Measurements from ENCODE around the gene LGALS7. TPM values are rescaled to one million over a fixed set of nuclear protein-coding genes. Genes with fewer than 3 reads are reported as not detected.
"Not testable (repeated sequence)": the region's sequence is repeated elsewhere in the genome, so short reads cannot be mapped to it uniquely, and the experiment has no call there.

The LGALS7 gene
- polyA plus RNA-seq, 1 donor from 2014 or later = not detected

GRCh38 chr19:38807374-38808098 is 34.2 kb upstream of the LGALS7 start:
- not testable (repeated sequence) for H3K4me3 Mint-ChIP-seq, H3K9me3 Mint-ChIP-seq, H3K27me3 Mint-ChIP-seq, H3K4me1 Mint-ChIP-seq, H3K36me3 Mint-ChIP-seq, H3K27ac Mint-ChIP-seq

- H3K4me1 Mint-ChIP-seq = peaks cover 5 to 8% (median 6%) of the 10 kb centered on the region in 3 donors
- no peak overlapping the region for H3K27ac Mint-ChIP-seq
- H3K9me3 Mint-ChIP-seq = no peaks in the 10 kb centered on the region
- H3K36me3 Mint-ChIP-seq = no peaks in the 10 kb centered on the region
- no peaks in the 10 kb centered on the region for H3K27me3 Mint-ChIP-seq
- H3K4me3 Mint-ChIP-seq = no peak overlapping the region
These were observed 33.1 kb upstream of the LGALS7 start for GRCh38 chr19:38806371-38806770.

GRCh38 chr19:38805180-38805579 is 31.9 kb upstream of the LGALS7 start:
- H3K36me3 Mint-ChIP-seq = no peaks in the 10 kb centered on the region
- H3K4me3 Mint-ChIP-seq = no peak overlapping the region
- H3K9me3 Mint-ChIP-seq = no peaks in the 10 kb centered on the region
- peaks cover 5 to 8% (median 6%) of the 10 kb centered on the region in 3 donors for H3K4me1 Mint-ChIP-seq
- H3K27me3 Mint-ChIP-seq = no peaks in the 10 kb centered on the region
- no peak overlapping the region for H3K27ac Mint-ChIP-seq

- H3K27ac Mint-ChIP-seq = no peak overlapping the region
- no peaks in the 10 kb centered on the region for H3K9me3 Mint-ChIP-seq
- H3K4me1 Mint-ChIP-seq = peaks cover 5 to 8% (median 6%) of the 10 kb centered on the region in 3 donors
- H3K36me3 Mint-ChIP-seq = peaks cover 2% of the 10 kb centered on the region
- H3K27me3 Mint-ChIP-seq = no peaks in the 10 kb centered on the region
- H3K4me3 Mint-ChIP-seq = no peak overlapping the region
These were observed 30.2 kb upstream of the LGALS7 start for GRCh38 chr19:38803543-38803942.

DNA sequence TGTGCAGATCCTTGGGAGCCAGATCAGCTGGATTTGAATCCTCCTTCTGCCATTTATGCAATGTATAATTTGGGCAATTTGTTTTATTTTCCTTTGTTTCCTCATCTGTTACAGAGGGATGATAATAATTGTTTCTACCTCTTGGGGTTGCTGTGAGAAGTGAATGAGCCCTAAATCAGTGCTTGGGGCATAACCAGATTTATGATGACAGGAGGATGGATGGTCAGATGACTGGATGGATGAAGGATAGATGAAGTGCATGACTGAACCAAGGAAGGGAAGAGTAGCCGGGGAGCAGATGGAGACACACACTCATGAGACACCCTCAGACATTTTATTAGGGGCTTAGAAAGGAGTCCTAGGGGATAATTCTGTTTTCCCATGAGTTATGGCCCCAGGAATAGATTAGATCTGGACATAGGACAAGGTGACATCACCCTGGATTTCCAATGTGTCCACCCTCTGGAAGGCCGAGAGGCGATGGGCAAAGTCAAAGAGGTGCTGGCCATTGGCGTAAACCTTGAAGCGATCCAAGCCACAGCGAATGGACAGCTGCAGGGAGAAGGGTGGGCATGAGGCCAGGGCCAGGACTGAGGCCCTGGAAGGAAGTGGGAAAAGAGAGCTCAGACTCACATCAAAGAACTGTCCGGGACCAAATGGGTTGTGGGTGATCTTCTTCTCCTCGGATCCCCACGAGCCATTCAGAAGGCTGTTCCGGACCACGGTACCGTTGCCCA is 28.2 kb upstream of the LGALS7 start:
- no peaks in the 10 kb centered on the region for H3K27me3 Mint-ChIP-seq
- peaks cover 0 to 3% (median 3%) of the 10 kb centered on the region in 3 donors for H3K4me1 Mint-ChIP-seq
- H3K27ac Mint-ChIP-seq = no peak overlapping the region
- no peaks in the 10 kb centered on the region for H3K9me3 Mint-ChIP-seq
- no peak overlapping the region for H3K4me3 Mint-ChIP-seq
- peaks cover 2% of the 10 kb centered on the region for H3K36me3 Mint-ChIP-seq

DNA sequence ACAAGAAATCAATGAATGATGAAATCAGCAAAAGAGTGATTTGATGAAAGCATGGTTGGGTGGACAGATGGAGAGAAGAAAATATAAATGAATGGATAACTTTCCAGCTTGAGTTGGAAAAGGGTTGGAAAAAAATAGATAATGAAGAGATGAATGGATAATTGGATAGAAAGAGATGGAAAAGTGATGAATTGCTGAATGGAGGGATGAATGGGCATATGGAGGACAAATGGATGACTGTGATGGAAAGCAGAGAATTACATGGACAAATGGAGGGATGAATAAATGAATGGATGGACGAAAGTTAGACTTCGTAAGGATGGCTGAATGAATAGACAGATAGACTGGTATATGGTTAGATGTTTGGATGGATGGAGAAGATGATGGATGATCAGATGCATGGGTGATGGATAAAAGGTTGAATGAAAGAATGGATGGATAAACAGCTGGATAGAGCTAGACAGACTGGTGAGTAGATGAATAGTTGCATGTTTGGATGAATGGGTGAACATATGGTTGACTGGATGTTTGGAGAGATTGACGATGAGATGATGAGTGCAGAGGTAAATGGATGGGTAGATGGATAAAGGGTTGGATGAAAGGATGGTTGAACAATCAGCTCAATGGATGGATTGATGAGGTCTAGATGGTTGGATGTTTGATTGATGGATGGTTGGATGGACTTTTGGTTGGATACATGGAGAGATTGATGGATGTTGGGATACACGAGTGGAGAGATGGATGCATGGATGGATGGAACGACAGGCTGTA is 27.4 kb upstream of the LGALS7 start:
- Mint-ChIP-seq H3K27me3 (no peaks in the 10 kb centered on the region), H3K4me1 (peaks cover 0 to 5% (median 2%) of the 10 kb centered on the region in 3 donors), H3K9me3 (no peaks in the 10 kb centered on the region), H3K4me3 (no peak overlapping the region), H3K36me3 (peaks cover 2% of the 10 kb centered on the region), H3K27ac (no peak overlapping the region)

GRCh38 chr19:38799104-38799503 is 25.8 kb upstream of the LGALS7 start:
- Mint-ChIP-seq H3K27me3 (no peaks in the 10 kb centered on the region), H3K4me3 (no peak overlapping the region), H3K27ac (no peak overlapping the region), H3K36me3 (peaks cover 2% of the 10 kb centered on the region), H3K4me1 (peaks cover 0 to 4% (median 0%) of the 10 kb centered on the region in 3 donors), H3K9me3 (no peaks in the 10 kb centered on the region)

DNA sequence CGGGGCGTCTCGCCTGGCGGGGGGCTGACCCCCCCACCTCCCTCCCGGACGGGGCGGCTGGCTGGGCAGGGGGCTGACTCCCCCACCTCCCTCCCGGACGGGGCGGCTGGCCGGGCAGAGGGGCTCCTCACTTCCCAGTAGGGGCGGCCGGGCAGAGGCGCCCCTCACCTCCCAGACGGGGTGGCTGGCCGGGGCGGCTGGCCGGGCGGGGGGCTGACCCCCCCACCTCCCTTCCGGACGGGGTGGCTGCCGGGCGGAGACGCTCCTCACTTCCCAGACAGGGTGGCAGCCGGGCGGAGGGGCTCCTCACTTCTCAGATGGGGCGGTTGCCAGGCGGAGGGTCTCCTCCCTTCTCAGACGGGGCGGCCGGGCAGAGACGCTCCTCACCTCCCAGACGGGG is 24.5 kb upstream of the LGALS7 start:
- not testable (repeated sequence) for H3K27me3 Mint-ChIP-seq, H3K9me3 Mint-ChIP-seq, H3K4me3 Mint-ChIP-seq, H3K27ac Mint-ChIP-seq, H3K36me3 Mint-ChIP-seq
- peaks cover 0 to 13% (median 0%) of the 10 kb centered on the region in 3 donors for H3K4me1 Mint-ChIP-seq

- peaks cover 0 to 13% (median 0%) of the 10 kb centered on the region in 3 donors for H3K4me1 Mint-ChIP-seq
- no peaks in the 10 kb centered on the region for H3K9me3 Mint-ChIP-seq
- H3K27me3 Mint-ChIP-seq = no peaks in the 10 kb centered on the region
- no peak overlapping the region for H3K27ac Mint-ChIP-seq
- H3K4me3 Mint-ChIP-seq = no peak overlapping the region
- peaks cover 2% of the 10 kb centered on the region for H3K36me3 Mint-ChIP-seq
These were observed 22.8 kb upstream of the LGALS7 start for GRCh38 chr19:38796154-38796553.

DNA sequence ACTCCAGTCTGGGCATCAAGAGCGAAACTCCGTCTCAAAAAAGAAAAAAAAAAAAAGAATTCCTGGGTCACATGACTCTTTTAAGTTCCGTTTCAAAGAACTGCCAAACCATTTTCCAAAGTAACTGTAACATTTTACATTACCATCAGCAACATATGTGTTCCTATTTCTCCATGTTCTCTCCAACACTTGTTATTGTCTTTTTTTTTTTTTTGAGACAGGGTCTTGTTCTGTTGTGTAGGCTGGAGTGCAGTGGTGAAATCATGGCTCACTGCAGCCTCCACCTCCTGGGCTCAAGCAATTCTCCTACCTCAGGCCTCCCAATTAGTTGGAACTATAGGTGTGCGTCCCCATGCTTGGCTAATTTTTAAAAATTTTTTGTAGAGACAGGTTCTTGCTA is 22.2 kb upstream of the LGALS7 start:
- Mint-ChIP-seq H3K27ac (no peak overlapping the region), H3K4me3 (no peak overlapping the region), H3K36me3 (peaks cover 2% of the 10 kb centered on the region), H3K4me1 (peaks cover 0 to 13% (median 0%) of the 10 kb centered on the region in 3 donors), H3K9me3 (no peaks in the 10 kb centered on the region), H3K27me3 (no peaks in the 10 kb centered on the region)

DNA sequence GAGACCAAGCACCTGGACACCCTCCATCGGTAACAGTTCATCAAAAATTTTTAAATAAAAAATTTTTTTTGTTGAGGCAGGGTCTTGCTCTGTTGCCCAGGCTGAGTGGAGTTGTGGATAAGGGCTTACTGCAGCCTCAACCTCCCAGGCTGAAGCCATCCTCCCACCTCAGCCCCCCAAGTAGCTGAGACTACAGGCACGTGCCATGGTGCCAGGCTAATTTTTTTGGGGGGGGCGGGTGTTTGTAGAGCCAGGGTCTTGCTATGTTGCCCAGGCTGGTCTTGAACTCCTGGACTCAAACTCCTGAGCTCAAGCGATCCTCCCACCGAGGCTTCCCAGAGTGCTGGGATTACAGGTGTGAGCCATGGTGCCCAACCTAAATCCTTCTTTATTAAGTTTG is 20.4 kb upstream of the LGALS7 start:
- no peaks in the 10 kb centered on the region for H3K27me3 Mint-ChIP-seq
- H3K4me1 Mint-ChIP-seq = peaks cover 0 to 13% (median 0%) of the 10 kb centered on the region in 3 donors
- no peak overlapping the region for H3K27ac Mint-ChIP-seq
- no peaks in the 10 kb centered on the region for H3K9me3 Mint-ChIP-seq
- H3K4me3 Mint-ChIP-seq = peak overlapping the region in 1 of 4 donors; percentile 74
- H3K36me3 Mint-ChIP-seq = no peaks in the 10 kb centered on the region

GRCh38 chr19:38793177-38793576 is 19.9 kb upstream of the LGALS7 start:
- H3K4me3 Mint-ChIP-seq = peak overlapping the region; percentile 45 to 75 (median 67)
- H3K9me3 Mint-ChIP-seq = no peaks in the 10 kb centered on the region
- H3K4me1 Mint-ChIP-seq = peaks cover 0 to 13% (median 0%) of the 10 kb centered on the region in 3 donors
- no peaks in the 10 kb centered on the region for H3K36me3 Mint-ChIP-seq
- H3K27ac Mint-ChIP-seq = no peak overlapping the region
- H3K27me3 Mint-ChIP-seq = no peaks in the 10 kb centered on the region

DNA sequence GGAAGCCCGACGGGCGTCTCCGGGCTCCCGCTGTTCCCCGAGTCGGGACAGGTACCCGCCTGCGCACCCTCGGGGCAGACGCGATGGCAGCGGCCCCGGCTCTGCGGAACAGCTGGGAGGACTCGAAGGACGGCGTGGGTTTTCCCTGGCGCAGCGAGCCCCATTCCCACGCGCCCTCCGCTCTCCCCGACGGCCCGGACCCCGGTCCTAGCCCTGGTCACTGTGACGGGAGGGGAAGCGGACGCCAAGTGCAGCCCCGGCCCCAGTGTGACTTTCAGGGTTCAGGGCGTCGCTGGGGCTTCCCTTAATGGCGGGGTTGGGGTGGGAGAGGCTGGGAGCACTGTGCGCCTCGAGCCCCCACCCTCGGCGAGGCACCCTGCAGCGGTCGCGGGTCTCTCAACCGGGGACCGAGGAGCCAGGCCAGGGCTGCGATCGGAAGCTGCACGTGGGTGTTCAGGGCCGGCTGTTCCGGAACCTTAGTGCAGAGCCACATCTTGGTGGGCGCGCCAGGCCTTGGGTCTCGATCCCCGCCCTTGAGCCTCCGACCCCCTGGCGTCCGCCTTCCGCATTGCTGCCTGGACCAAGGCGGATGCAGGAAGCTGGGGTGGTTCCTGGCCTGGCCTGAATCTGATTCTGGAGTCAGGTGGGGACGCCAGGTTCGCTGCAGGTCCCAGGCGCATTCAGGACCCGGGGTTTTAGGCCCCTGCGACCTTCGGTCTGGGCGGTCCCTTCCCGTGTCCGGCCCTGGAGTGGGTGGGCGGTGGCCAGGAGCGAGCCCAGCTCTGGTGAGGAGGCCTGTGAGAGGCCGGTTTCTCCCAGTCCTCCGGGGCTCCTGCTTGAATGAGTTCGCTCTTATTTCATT is 19.2 kb upstream of the LGALS7 start:
- H3K27ac Mint-ChIP-seq = no peak overlapping the region
- peaks cover 0 to 13% (median 0%) of the 10 kb centered on the region in 3 donors for H3K4me1 Mint-ChIP-seq
- H3K27me3 Mint-ChIP-seq = no peaks in the 10 kb centered on the region
- no peaks in the 10 kb centered on the region for H3K9me3 Mint-ChIP-seq
- H3K36me3 Mint-ChIP-seq = no peaks in the 10 kb centered on the region
- peak overlapping the region; percentile 55 to 75 (median 67) for H3K4me3 Mint-ChIP-seq

GRCh38 chr19:38791451-38792064 is 18.2 kb upstream of the LGALS7 start:
- not testable (repeated sequence) for H3K9me3 Mint-ChIP-seq, H3K4me3 Mint-ChIP-seq, H3K27me3 Mint-ChIP-seq, H3K36me3 Mint-ChIP-seq, H3K27ac Mint-ChIP-seq
- H3K4me1 Mint-ChIP-seq = peaks cover 0 to 13% (median 0%) of the 10 kb centered on the region in 3 donors
